CD8-positive, alpha-beta memory T cell (primary cell): ENCODE measurements around the gene SHB. TPM values are rescaled to one million over a fixed set of nuclear protein-coding genes. Genes with fewer than 3 reads are reported as not detected.
A peak's percentile ranks its signal among the peaks of the same experiment; 100 is the strongest.

Experiments
- CTCF ChIA-PET: fragments of 350-600 bp; sonication (Branson Sonifier 250); formaldehyde crosslinking; loops from one replicate; lab custom pipeline; 2021; ENCODE audit warnings: antibody characterized with exemption; lab: Charles Lee
- POLR2A ChIA-PET: fragments of 350-600 bp; sonication (Branson Sonifier 250); formaldehyde crosslinking; loops from one replicate; lab custom pipeline; 2021; ENCODE audit warnings: antibody characterized with exemption; lab: Charles Lee
- DNase-seq, 5 donors: peaks; one replicate each; pipeline versions ENCODE4 v3.0.0 to v3.0.0-alpha.2; 2020 to 2022; ENCODE audit warnings: mixed read lengths in 1 of 5
- H3K27ac ChIP-seq: one replicate; pipeline ENCODE4 v1.7.0; 2013; ENCODE audit warnings: low read depth, mild to moderate bottlenecking, low read length, moderate library complexity
- H3K27me3 ChIP-seq: 2 replicates; pipeline ENCODE4 v1.7.0; 2013; ENCODE audit warnings: low read length, mild to moderate bottlenecking; ENCODE audit not compliant: insufficient read depth, poor library complexity, severe bottlenecking
- H3K36me3 ChIP-seq: 2 replicates; pipeline ENCODE4 v1.7.0; 2013; ENCODE audit warnings: mild to moderate bottlenecking, low read length, moderate library complexity; ENCODE audit not compliant: insufficient read depth
- H3K4me1 ChIP-seq: 2 replicates; pipeline ENCODE4 v1.7.0; 2013; ENCODE audit warnings: mild to moderate bottlenecking, low read length, moderate library complexity; ENCODE audit not compliant: insufficient read depth
- H3K4me3 ChIP-seq: 2 replicates; pipeline ENCODE4 v1.7.0; 2013; ENCODE audit warnings: mild to moderate bottlenecking, low read length
- H3K9me3 ChIP-seq: 2 replicates; pipeline ENCODE4 v1.7.0; 2013; ENCODE audit warnings: mild to moderate bottlenecking, low read length
- H3K27ac Mint-ChIP-seq, 8 donors: one replicate each; pipeline ENCODE4 v1.8.0; 2020 to 2021; ENCODE audit warnings: mixed read lengths in 8 of 8, mild to moderate bottlenecking in 6 of 8, inconsistent platforms in 3 of 8, moderate library complexity in 3 of 8
- H3K27me3 Mint-ChIP-seq, 2 donors: one replicate each; pipeline ENCODE4 v1.8.0; 2020 to 2021; ENCODE audit warnings: mixed read lengths in 2 of 2, mild to moderate bottlenecking in 1 of 2, moderate library complexity in 1 of 2
- H3K36me3 Mint-ChIP-seq, 3 donors: one replicate each; pipeline ENCODE4 v1.8.0; 2020 to 2021; ENCODE audit warnings: mixed read lengths in 3 of 3, inconsistent platforms in 1 of 3, mild to moderate bottlenecking in 1 of 3
- H3K4me1 Mint-ChIP-seq, 3 donors: one replicate each; pipeline ENCODE4 v1.8.0; 2020 to 2021; ENCODE audit warnings: mixed read lengths in 3 of 3, inconsistent platforms in 1 of 3, mild to moderate bottlenecking in 1 of 3
- H3K4me3 Mint-ChIP-seq, 7 donors: one replicate each; pipeline ENCODE4 v1.8.0; 2020 to 2021; ENCODE audit warnings: mixed read lengths in 7 of 7, mild to moderate bottlenecking in 6 of 7, moderate library complexity in 4 of 7, inconsistent platforms in 2 of 7
- H3K9me3 Mint-ChIP-seq, 5 donors: one replicate each; pipeline ENCODE4 v1.8.0; 2020 to 2022; ENCODE audit warnings: mixed read lengths in 5 of 5, mild to moderate bottlenecking in 3 of 5, moderate library complexity in 2 of 5, inconsistent platforms in 1 of 5
- polyA plus RNA-seq: library from polyadenylated mRNA; unstranded; fragments of 300-500 nt; fragmentation: Illumina TruSeq; gene quantifications from one replicate; pipeline ENCODE4 v1.2.3, GENCODE V29; 2021
- total RNA-seq, 2 experiments: library from RNA; stranded (reverse); gene quantifications; one replicate each; pipeline ENCODE4 v1.2.3, GENCODE V29; 2021

Gene SHB
- total and polyA plus RNA-seq, 3 experiments from 2014 or later, result 0.64 to 1.8 (median 1.8) TPM

DNA sequence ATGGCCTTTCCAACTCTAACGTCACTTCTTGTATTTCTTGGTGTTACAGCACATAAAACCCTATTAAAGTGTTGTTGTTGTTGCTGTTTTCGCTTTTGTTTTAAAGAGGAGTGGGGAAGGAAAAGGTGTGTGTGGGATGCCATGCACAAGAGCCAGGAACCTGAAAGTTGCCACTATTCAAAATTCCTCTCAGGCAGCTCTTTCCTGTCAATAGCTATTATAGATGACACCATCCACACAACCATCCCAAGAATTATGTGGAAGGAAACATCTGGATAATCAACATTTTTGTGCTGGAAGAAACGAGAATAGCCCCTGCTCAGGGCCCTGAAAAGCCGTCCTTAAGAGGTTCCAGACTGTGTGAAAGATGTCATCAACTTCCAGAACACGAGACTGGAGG is 79.3 kb downstream of the SHB start:
- POLR2A ChIA-PET, result no interaction called here
- no peaks in the 10 kb centered on the region for H3K36me3 Mint-ChIP-seq
- CTCF ChIA-PET, result no interaction called here

DNA sequence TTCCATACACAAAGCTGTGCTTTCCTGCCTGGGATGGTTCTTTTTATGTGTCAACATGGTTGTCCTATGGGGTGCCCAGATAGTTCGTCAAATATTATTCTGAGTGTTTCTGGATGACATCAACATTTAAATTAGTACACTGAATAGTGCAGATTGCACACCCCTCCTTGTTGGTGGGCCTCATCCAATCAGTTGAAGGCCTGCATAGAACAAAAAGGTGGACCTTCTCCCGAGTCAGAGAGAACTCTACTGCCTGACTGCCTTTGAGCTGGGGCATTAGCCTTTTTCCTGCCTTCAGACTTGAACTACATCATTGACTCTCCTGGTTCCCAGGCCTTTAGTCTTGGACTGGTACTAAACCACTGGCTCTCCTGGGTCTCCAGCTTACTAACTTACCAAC is 80.4 kb downstream of the SHB start:
- no peak for DNase-seq
- POLR2A ChIA-PET, result no interaction called here
- no peak overlapping the region for H3K4me3 ChIP-seq
- no peaks in the 10 kb centered on the region for H3K4me1 Mint-ChIP-seq
- H3K9me3 Mint-ChIP-seq, result no peaks in the 10 kb centered on the region
- no peak overlapping the region for H3K27ac Mint-ChIP-seq
- no peaks in the 10 kb centered on the region for H3K4me1 ChIP-seq
- no peaks in the 10 kb centered on the region for H3K36me3 Mint-ChIP-seq
- no peak overlapping the region for H3K4me3 Mint-ChIP-seq
- no peak overlapping the region for H3K27ac ChIP-seq
- CTCF ChIA-PET, result no interaction called here
- H3K9me3 ChIP-seq, result no peaks in the 10 kb centered on the region
- H3K27me3 ChIP-seq, result no peaks in the 10 kb centered on the region
- H3K27me3 Mint-ChIP-seq, result peaks cover 1 to 9% of the 10 kb centered on the region in 2 donors
- H3K36me3 ChIP-seq, result no peaks in the 10 kb centered on the region

More for the DNA sequence above, 79.3 kb downstream of the SHB start:
- H3K9me3 Mint-ChIP-seq, result no peaks in the 10 kb centered on the region
- H3K4me1 Mint-ChIP-seq, result peaks cover 0 to 3% (median 3%) of the 10 kb centered on the region in 3 donors
- peaks cover 3 to 13% of the 10 kb centered on the region in 2 donors for H3K27me3 Mint-ChIP-seq
- Histone ChIP-seq H3K27me3 (no peaks in the 10 kb centered on the region), H3K36me3 (no peaks in the 10 kb centered on the region), H3K4me1 (no peaks in the 10 kb centered on the region), H3K4me3 (no peak overlapping the region), H3K9me3 (no peaks in the 10 kb centered on the region), H3K27ac (no peak overlapping the region)
- no peak overlapping the region for H3K4me3 Mint-ChIP-seq
- DNase-seq, result no peak
- H3K27ac Mint-ChIP-seq, result no peak overlapping the region

DNA sequence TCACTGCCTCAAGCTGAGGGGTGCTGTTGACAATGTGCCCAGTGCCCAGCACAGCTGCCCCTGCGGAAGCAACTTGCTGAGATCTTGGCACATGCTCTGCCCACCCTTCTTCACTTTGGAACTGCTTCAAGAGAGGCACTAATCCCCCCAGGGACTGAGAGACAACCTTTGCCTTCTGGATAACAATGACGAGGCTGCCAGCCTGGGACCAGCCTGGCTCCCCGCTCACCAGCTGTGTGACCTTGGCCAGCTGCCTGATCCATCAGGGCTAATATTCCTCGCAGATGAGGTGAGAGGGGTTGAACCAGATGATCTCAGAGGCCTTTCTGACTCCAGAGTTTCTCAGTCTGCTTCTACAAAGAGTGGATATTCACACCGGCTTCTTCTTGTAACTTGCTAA is 81.0 kb downstream of the SHB start:
- Mint-ChIP-seq H3K27me3 (peaks cover 1 to 7% of the 10 kb centered on the region in 2 donors), H3K4me3 (no peak overlapping the region), H3K9me3 (no peaks in the 10 kb centered on the region), H3K4me1 (no peaks in the 10 kb centered on the region), H3K27ac (no peak overlapping the region), H3K36me3 (no peaks in the 10 kb centered on the region)
- Histone ChIP-seq H3K4me1 (no peaks in the 10 kb centered on the region), H3K27me3 (no peaks in the 10 kb centered on the region), H3K4me3 (no peak overlapping the region), H3K27ac (no peak overlapping the region), H3K9me3 (no peaks in the 10 kb centered on the region), H3K36me3 (no peaks in the 10 kb centered on the region)
- DNase-seq, result no peak
- ChIA-PET CTCF (no interaction called here), POLR2A (no interaction called here)

DNA sequence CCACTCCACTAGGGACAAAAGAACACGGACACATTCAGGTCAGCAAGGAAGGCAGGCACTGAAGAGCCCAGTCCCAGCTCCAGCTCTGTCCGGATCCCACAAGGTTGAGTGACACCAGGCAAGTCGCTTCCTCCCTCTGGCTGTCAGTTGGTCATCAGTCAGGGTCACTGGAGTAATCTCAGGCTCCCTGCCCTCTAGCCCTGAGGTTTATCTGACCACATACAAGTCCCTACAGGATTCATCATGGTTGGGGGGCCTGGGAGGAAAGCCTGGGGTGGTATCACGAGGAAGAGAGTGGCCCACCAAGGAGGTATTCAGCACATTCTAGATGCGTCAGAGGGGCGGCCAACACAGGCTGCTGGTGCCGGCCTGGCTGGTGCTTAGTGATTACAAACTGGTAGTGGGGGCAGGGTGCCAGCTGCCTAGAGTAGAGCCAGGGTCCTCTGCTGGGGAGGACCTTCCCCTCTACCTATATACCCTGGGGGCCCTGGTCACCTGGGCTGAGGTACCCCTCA is 81.5 kb downstream of the SHB start:
- Histone ChIP-seq H3K27ac (no peak overlapping the region), H3K4me1 (no peaks in the 10 kb centered on the region), H3K9me3 (no peaks in the 10 kb centered on the region), H3K27me3 (no peaks in the 10 kb centered on the region), H3K36me3 (no peaks in the 10 kb centered on the region), H3K4me3 (no peak overlapping the region)
- POLR2A ChIA-PET, result no interaction called here
- H3K4me3 Mint-ChIP-seq, result no peak overlapping the region
- no peaks in the 10 kb centered on the region for H3K36me3 Mint-ChIP-seq
- no peak overlapping the region for H3K27ac Mint-ChIP-seq
- CTCF ChIA-PET, result no interaction called here
- no peak for DNase-seq
- H3K9me3 Mint-ChIP-seq, result no peaks in the 10 kb centered on the region
- H3K27me3 Mint-ChIP-seq, result peaks cover 1 to 3% of the 10 kb centered on the region in 2 donors
- no peaks in the 10 kb centered on the region for H3K4me1 Mint-ChIP-seq

DNA sequence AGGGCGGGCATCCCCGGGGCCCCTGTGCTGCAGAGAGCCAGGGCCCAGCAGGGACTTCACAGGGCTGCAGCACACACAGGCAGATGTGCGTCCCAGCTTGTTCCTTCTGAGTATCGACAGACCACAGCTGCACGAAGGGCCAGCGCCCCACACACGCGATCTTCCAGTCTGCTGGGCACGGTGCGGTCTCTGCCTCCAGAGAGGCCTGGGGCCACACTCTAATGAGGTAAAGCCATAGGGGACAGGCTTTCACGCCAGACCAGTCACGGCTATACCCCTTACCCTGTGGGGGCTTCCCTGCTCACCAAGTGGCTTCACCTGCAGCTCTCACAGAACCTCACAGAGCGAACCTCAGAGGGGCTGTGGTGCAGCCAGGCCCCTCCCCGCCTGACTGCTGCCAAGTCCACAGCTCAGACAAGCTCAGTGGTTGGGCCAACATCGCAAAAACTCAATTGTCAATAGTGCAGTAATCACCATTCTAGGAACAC is 82.2 kb downstream of the SHB start:
- no peaks in the 10 kb centered on the region for H3K9me3 Mint-ChIP-seq
- H3K27ac Mint-ChIP-seq, result no peak overlapping the region
- POLR2A ChIA-PET, result no interaction called here
- H3K4me1 Mint-ChIP-seq, result no peaks in the 10 kb centered on the region
- H3K36me3 Mint-ChIP-seq, result no peaks in the 10 kb centered on the region
- H3K4me3 Mint-ChIP-seq, result no peak overlapping the region
- Histone ChIP-seq H3K27me3 (no peaks in the 10 kb centered on the region), H3K4me3 (no peak overlapping the region), H3K4me1 (no peaks in the 10 kb centered on the region), H3K36me3 (no peaks in the 10 kb centered on the region), H3K9me3 (no peaks in the 10 kb centered on the region), H3K27ac (no peak overlapping the region)
- H3K27me3 Mint-ChIP-seq, result peaks cover 1 to 3% of the 10 kb centered on the region in 2 donors
- no peak for DNase-seq
- CTCF ChIA-PET, result no interaction called here

DNA sequence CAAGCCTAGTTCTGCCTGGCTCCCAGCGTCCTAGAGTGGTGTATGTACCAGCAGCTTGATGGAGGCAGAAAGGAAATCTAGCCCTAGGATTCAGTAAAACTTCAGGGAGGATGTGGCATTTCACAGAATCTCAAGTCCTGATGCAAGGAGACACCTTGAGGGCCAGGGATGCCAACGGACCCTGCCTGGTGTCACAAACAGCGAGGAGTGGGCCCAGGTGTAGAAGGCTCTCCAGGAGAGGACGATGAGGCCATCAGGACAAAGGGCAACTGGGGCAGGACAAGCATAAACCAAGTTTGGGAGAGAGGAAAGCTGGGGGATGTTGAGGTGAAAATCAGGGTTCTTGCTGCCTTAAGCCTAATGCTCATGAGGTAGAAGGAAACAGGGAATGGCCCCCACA is 83.0 kb downstream of the SHB start:
- ChIA-PET CTCF (no interaction called here), POLR2A (no interaction called here)

DNA sequence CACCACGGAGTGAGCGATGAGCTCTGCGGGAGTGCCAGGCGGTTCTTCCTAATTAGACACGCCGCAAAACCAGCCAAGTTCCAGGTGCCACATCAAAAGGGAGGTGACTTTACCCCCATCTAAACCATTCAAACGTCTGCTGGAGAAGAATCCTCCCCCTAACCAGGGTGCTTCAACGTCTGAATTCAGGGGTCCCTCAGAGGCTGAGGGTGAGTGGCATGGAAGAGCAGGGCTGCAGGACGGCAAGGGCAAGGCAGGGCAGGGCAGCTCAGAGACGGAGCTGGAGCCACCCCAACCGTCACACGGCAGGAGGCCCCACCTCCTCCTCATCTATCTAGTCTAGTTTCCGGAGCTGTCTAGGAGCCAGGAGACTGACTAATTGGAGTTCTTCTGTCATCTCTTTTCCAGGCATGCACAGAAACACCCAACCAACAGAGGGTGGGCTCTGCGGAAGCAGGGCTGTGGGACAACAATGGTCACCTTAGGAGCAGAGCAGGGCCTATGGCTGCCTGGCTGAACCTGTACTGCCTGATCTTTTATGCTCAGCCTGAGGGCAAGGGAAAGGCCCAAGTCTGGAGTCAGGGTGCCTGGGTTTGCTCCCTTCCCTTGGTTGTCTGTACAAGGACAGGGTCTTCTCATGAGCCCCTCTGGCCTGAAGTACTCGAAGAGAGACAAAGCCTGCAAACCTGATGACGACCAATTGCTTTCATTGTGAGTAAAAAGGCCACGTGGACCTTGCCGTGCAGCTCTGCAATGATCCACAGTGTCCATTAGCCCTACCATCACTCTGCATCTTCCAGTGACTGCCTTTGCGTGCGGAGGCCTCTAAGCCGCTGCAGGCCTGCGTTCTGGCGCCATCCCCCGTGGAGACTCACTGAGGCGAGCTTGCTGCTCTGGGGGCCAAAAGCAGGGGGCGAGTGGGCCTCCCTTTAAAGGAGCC is 84.1 kb downstream of the SHB start:
- H3K27ac ChIP-seq, result peak overlapping the region; percentile 13
- H3K27ac Mint-ChIP-seq, result no peak overlapping the region
- peaks cover 0 to 1% of the 10 kb centered on the region in 2 donors for H3K27me3 Mint-ChIP-seq
- H3K4me3 Mint-ChIP-seq, result no peak overlapping the region
- H3K9me3 Mint-ChIP-seq, result no peaks in the 10 kb centered on the region
- CTCF ChIA-PET, result no interaction called here
- no peak for DNase-seq
- H3K4me1 Mint-ChIP-seq, result no peaks in the 10 kb centered on the region
- H3K9me3 ChIP-seq, result no peaks in the 10 kb centered on the region
- no peaks in the 10 kb centered on the region for H3K36me3 Mint-ChIP-seq
- no peaks in the 10 kb centered on the region for H3K36me3 ChIP-seq
- no peaks in the 10 kb centered on the region for H3K27me3 ChIP-seq
- H3K4me1 ChIP-seq, result no peaks in the 10 kb centered on the region
- H3K4me3 ChIP-seq, result no peak overlapping the region
- POLR2A ChIA-PET, result no interaction called here

More for the DNA sequence above, 83.0 kb downstream of the SHB start:
- no peaks in the 10 kb centered on the region for H3K4me1 Mint-ChIP-seq
- H3K4me3 Mint-ChIP-seq, result no peak overlapping the region
- peak overlapping the region in 1 of 8 donors; percentile 60 for H3K27ac Mint-ChIP-seq
- H3K9me3 ChIP-seq, result no peaks in the 10 kb centered on the region
- no peaks in the 10 kb centered on the region for H3K36me3 Mint-ChIP-seq
- no peak overlapping the region for H3K4me3 ChIP-seq
- H3K36me3 ChIP-seq, result no peaks in the 10 kb centered on the region
- H3K27ac ChIP-seq, result no peak overlapping the region
- DNase-seq, result no peak
- peaks cover 0 to 1% of the 10 kb centered on the region in 2 donors for H3K27me3 Mint-ChIP-seq
- H3K4me1 ChIP-seq, result no peaks in the 10 kb centered on the region
- no peaks in the 10 kb centered on the region for H3K9me3 Mint-ChIP-seq
- no peaks in the 10 kb centered on the region for H3K27me3 ChIP-seq

DNA sequence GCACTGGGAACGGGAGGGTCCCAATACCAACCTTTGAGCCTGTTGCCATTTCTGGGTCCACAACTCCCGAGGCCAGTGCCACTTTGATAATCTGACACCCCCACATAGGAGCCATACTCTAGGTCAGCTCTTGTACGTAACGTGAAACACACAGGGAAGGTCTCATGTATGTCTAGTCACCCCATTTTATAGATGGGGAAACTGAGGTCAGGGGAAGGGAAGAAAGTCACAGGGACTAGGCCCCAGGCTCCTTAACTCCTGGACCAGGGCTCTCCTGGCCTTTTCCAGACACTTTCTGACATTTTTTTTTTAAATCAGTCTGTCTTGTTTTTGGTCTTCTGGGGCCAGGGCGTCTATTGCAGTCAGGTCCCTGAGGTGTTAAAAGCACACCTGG is 84.8 kb downstream of the SHB start:
- H3K27ac Mint-ChIP-seq, result no peak overlapping the region
- CTCF ChIA-PET, result no interaction called here
- POLR2A ChIA-PET, result no interaction called here

More for the DNA sequence above, 84.8 kb downstream of the SHB start:
- H3K36me3 ChIP-seq, result no peaks in the 10 kb centered on the region
- H3K9me3 ChIP-seq, result no peaks in the 10 kb centered on the region
- Mint-ChIP-seq H3K9me3 (no peaks in the 10 kb centered on the region), H3K36me3 (no peaks in the 10 kb centered on the region), H3K4me3 (no peak overlapping the region), H3K4me1 (no peaks in the 10 kb centered on the region), H3K27me3 (peaks cover 0 to 1% of the 10 kb centered on the region in 2 donors)
- H3K4me3 ChIP-seq, result no peak overlapping the region
- H3K4me1 ChIP-seq, result no peaks in the 10 kb centered on the region
- H3K27me3 ChIP-seq, result no peaks in the 10 kb centered on the region
- H3K27ac ChIP-seq, result peak overlapping the region; percentile 13
- no peak for DNase-seq
